Spleen (tissue), 7 donors: ENCODE results near the gene SLC17A1.

ENCODE experiments used
- POLR2AphosphoS5 ChIP-seq, 3 donors: sonication (generic); formaldehyde crosslinking; IDR thresholded peaks; one replicate each; pipeline ENCODE4 v1.5.1; 2017; ENCODE audit warnings: antibody characterized with exemption in 3 of 3
- TF ChIP-seq, protein P1 (sequence below), 11 experiments: fragments of 200-600 bp in 7 of 11; fragments of 450-650 bp in 4 of 11; sonication (generic) in 4 of 11; IDR thresholded peaks in 8 of 11; conservative IDR thresholded peaks in 3 of 11; 1 replicate in 7 of 11; 2 replicates in 4 of 11; pipeline versions ENCODE4 v1.4.0 to v1.8.0; 2016 to 2021; ENCODE audit warnings: antibody characterized with exemption in 11 of 11, inconsistent platforms in 4 of 11, mild to moderate bottlenecking in 1 of 11
- donor health status: DM: no; HTN: no; CAD: no; lungs with moderate emphysema.
- donor health status: DM: no; HTN: no; CAD: no.
- donor health status: DM: no; HTN: no; CAD: no.

DNA sequence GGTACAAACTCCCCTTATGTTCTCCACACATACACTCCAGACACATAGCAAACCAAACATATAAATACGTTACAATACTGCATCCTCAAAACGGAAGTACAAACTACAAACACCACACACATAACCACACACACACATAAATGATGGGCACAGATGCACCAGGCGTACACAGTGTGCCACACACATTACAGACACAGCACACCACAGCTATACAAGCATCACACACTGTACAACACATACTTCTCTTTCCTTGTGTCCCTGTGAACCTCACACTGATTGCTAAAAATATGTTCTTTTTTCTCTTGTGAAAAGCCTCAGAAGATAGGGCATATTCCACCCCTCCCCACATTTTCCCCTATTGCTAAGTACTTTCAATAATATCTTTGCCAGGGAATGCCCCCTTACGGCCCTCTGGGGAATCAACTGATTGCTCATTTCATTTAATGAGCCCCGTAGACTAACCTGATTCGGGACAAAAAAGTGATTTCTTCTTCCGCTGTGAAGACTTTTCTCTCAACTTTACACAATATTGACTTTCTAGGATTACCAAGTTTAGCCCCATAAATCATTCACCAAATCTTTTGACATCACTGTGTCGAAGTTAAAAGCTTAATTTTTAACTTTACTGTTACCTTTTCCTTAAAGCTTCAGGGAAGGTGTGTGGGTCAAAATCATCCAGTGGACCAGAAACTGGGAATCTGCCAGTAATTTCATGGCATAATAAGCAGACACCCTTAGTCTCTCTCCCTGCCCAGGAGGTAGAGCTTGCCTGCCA, at the start of gene SLC17A1:
- TF ChIP-seq, protein P1, sequence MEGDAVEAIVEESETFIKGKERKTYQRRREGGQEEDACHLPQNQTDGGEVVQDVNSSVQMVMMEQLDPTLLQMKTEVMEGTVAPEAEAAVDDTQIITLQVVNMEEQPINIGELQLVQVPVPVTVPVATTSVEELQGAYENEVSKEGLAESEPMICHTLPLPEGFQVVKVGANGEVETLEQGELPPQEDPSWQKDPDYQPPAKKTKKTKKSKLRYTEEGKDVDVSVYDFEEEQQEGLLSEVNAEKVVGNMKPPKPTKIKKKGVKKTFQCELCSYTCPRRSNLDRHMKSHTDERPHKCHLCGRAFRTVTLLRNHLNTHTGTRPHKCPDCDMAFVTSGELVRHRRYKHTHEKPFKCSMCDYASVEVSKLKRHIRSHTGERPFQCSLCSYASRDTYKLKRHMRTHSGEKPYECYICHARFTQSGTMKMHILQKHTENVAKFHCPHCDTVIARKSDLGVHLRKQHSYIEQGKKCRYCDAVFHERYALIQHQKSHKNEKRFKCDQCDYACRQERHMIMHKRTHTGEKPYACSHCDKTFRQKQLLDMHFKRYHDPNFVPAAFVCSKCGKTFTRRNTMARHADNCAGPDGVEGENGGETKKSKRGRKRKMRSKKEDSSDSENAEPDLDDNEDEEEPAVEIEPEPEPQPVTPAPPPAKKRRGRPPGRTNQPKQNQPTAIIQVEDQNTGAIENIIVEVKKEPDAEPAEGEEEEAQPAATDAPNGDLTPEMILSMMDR (IDR thresholded peaks at IDR 0.05 in 8 of 11, conservative IDR thresholded peaks at IDR 0.05 in 3 of 11) = no peak
- TF ChIP-seq POLR2AphosphoS5 (IDR thresholded peaks at IDR 0.05) = no peak
